HUES48 (cell line): ENCODE measurements around the gene IFT20.

Experiments used
- H3K27ac ChIP-seq: one replicate; pipeline ENCODE4 v1.7.0; 2013; ENCODE audit warnings: low read depth, low read length, inconsistent platforms
- H3K27me3 ChIP-seq: 2 replicates; pipeline ENCODE4 v1.6.1; 2013; ENCODE audit warnings: mild to moderate bottlenecking, low read length; ENCODE audit not compliant: control insufficient read depth, insufficient read depth
- H3K36me3 ChIP-seq: 2 replicates; pipeline ENCODE4 v1.6.1; 2013; ENCODE audit warnings: low read length; ENCODE audit not compliant: control insufficient read depth, insufficient read depth
- H3K4me1 ChIP-seq: 2 replicates; pipeline ENCODE4 v1.6.1; 2013; ENCODE audit warnings: mild to moderate bottlenecking, low read length; ENCODE audit not compliant: control insufficient read depth, insufficient read depth
- H3K4me3 ChIP-seq: 2 replicates; pipeline ENCODE4 v1.5.1; 2013; ENCODE audit warnings: mild to moderate bottlenecking, low read depth, low read length
- H3K9ac ChIP-seq: 2 replicates; pipeline ENCODE4 v1.6.1; 2013; ENCODE audit warnings: mild to moderate bottlenecking, low read depth, low read length, moderate library complexity
- H3K9me3 ChIP-seq: 2 replicates; pipeline ENCODE4 v1.6.1; 2013; ENCODE audit warnings: low read length; ENCODE audit not compliant: control insufficient read depth, insufficient read depth

Gene IFT20

GRCh38 chr17:28335201-28335958, at the start of gene IFT20, which contains the start of gene TNFAIP1:
TSS of gene IFT20 (minus strand) at chr17:28335472. CDS start at chr17:28331985, 3,487 bp downstream.
TSS of gene TNFAIP1 (plus strand) at chr17:28335761. CDS start at chr17:28339522, 3,761 bp downstream.
- Histone ChIP-seq H3K9ac (peak within 1 kb of the TSS; percentile 90), H3K4me1 (peaks cover 7% of the 10 kb centered on the region), H3K9me3 (no peaks in the 10 kb centered on the region), H3K36me3 (peaks cover 12% of the 10 kb centered on the region), H3K4me3 (peak within 1 kb of the TSS; percentile 94), H3K27me3 (no peaks in the 10 kb centered on the region), H3K27ac (peak within 1 kb of the TSS; percentile 84)

- no peaks in the 10 kb centered on the region for H3K4me1 ChIP-seq
- H3K9me3 ChIP-seq: no peaks in the 10 kb centered on the region
- no peak overlapping the region for H3K9ac ChIP-seq
- peak overlapping the region; percentile 66 for H3K4me3 ChIP-seq
- no peak overlapping the region for H3K27ac ChIP-seq
- H3K27me3 ChIP-seq: peaks cover 66% of the 10 kb centered on the region
- H3K36me3 ChIP-seq: peaks cover 3% of the 10 kb centered on the region; the same call in 1 of the 2 replicates
These were observed 49.7 kb upstream of the IFT20 start for GRCh38 chr17:28385037-28385400.

GRCh38 chr17:28384281-28385036, 49.2 kb upstream of the IFT20 start:
- H3K4me3 ChIP-seq: peak overlapping the region; percentile 66
- no peak overlapping the region for H3K9ac ChIP-seq
- peaks cover 67% of the 10 kb centered on the region for H3K27me3 ChIP-seq
- H3K36me3 ChIP-seq: peaks cover 3% of the 10 kb centered on the region; the same call in 1 of the 2 replicates
- no peak overlapping the region for H3K27ac ChIP-seq
- no peaks in the 10 kb centered on the region for H3K9me3 ChIP-seq
- no peaks in the 10 kb centered on the region for H3K4me1 ChIP-seq

- Histone ChIP-seq H3K4me1 (no peaks in the 10 kb centered on the region), H3K4me3 (peak overlapping the region; percentile 52; the same call in 1 of the 2 replicates), H3K27me3 (peaks cover 64% of the 10 kb centered on the region), H3K9me3 (no peaks in the 10 kb centered on the region), H3K9ac (no peak overlapping the region), H3K36me3 (no peaks in the 10 kb centered on the region), H3K27ac (no peak overlapping the region)
These were observed 46.0 kb upstream of the IFT20 start for GRCh38 chr17:28381141-28381825.

- Histone ChIP-seq H3K4me1 (no peaks in the 10 kb centered on the region), H3K27ac (no peak overlapping the region), H3K36me3 (no peaks in the 10 kb centered on the region), H3K27me3 (peaks cover 52% of the 10 kb centered on the region), H3K4me3 (no peak overlapping the region), H3K9me3 (no peaks in the 10 kb centered on the region), H3K9ac (no peak overlapping the region)
These were observed 44.8 kb upstream of the IFT20 start for GRCh38 chr17:28379814-28380801.

GRCh38 chr17:28372945-28373274, 37.6 kb upstream of the IFT20 start:
- Histone ChIP-seq H3K27ac (no peak overlapping the region), H3K36me3 (no peaks in the 10 kb centered on the region), H3K27me3 (peaks cover 19% of the 10 kb centered on the region), H3K9ac (no peak overlapping the region), H3K9me3 (no peaks in the 10 kb centered on the region), H3K4me3 (no peak overlapping the region; the same call in 1 of the 2 replicates), H3K4me1 (peaks cover 17% of the 10 kb centered on the region)

GRCh38 chr17:28372203-28372944, 37.1 kb upstream of the IFT20 start:
- H3K27ac ChIP-seq: no peak overlapping the region
- H3K9ac ChIP-seq: no peak overlapping the region
- peak overlapping the region; percentile 83 for H3K4me3 ChIP-seq
- H3K9me3 ChIP-seq: no peaks in the 10 kb centered on the region
- peaks cover 19% of the 10 kb centered on the region for H3K27me3 ChIP-seq
- H3K36me3 ChIP-seq: no peaks in the 10 kb centered on the region
- H3K4me1 ChIP-seq: peaks cover 17% of the 10 kb centered on the region

GRCh38 chr17:28371245-28372202, 36.3 kb upstream of the IFT20 start, which contains the start of gene SARM1:
TSS of gene SARM1 (plus strand) at chr17:28371694. CDS start at chr17:28372033, 339 bp downstream.
- H3K4me1 ChIP-seq: peaks cover 17% of the 10 kb centered on the region
- H3K9ac ChIP-seq: no peak within 1 kb of the TSS
- peak within 1 kb of the TSS; percentile 83 for H3K4me3 ChIP-seq
- H3K27ac ChIP-seq: peak within 1 kb of the TSS; percentile 74
- H3K36me3 ChIP-seq: no peaks in the 10 kb centered on the region
- H3K9me3 ChIP-seq: no peaks in the 10 kb centered on the region
- H3K27me3 ChIP-seq: peaks cover 19% of the 10 kb centered on the region

GRCh38 chr17:28370744-28371103, 35.5 kb upstream of the IFT20 start:
- Histone ChIP-seq H3K27me3 (peaks cover 19% of the 10 kb centered on the region), H3K9me3 (no peaks in the 10 kb centered on the region), H3K4me1 (peaks cover 17% of the 10 kb centered on the region), H3K9ac (no peak overlapping the region), H3K27ac (peak overlapping the region; percentile 74), H3K4me3 (peak overlapping the region; percentile 83), H3K36me3 (no peaks in the 10 kb centered on the region)
